H1 (cell line): ENCODE data around the gene WWP2. TPM values are rescaled to one million over a fixed set of nuclear protein-coding genes. Genes with fewer than 3 reads are reported as not detected.
A peak's percentile ranks its signal among the peaks of the same experiment; 100 is the strongest.

Experiments used
- CTCF ChIA-PET: fragments of 300-600 bp; sonication (Branson Sonifier 250); formaldehyde crosslinking; loops from one replicate; lab custom pipeline; 2021; ENCODE audit not compliant: partially characterized antibody; lab: Charles Lee
- POLR2A ChIA-PET: fragments of 300-600 bp; sonication (Branson Sonifier 250); formaldehyde crosslinking; loops from one replicate; lab custom pipeline; 2021; ENCODE audit warnings: inconsistent platforms; ENCODE audit not compliant: partially characterized antibody; lab: Charles Lee
- DNase-seq, 2 experiments: peaks; one replicate each; pipeline versions ENCODE4 v3.0.0 to v3.0.0-alpha.2; 2010 to 2022; ENCODE audit warnings: low spot score in 2 of 2, low read depth in 1 of 2, mixed read lengths in 1 of 2
- FAIRE-seq: peaks from 2 replicates; lab custom pipeline; 2011; peaks lifted over from hg19 to GRCh38; lab: Jason Lieb, UNC
- H2AFZ ChIP-seq: 2 replicates; pipeline ENCODE4 v1.8.1; 2012; ENCODE audit warnings: low read length, inconsistent platforms
- H2AK5ac ChIP-seq: 2 replicates; pipeline ENCODE4 v1.6.1; 2013; ENCODE audit warnings: low read depth, low read length
- H2BK120ac ChIP-seq: replicated peaks from 2 replicates; pipeline ENCODE3; 2013; ENCODE audit warnings: low read depth, low read length, inconsistent platforms
- H2BK12ac ChIP-seq: 2 replicates; pipeline ENCODE4 v1.6.1; 2013; ENCODE audit warnings: low read depth, low read length
- H2BK15ac ChIP-seq: 2 replicates; pipeline ENCODE4 v1.6.1; 2013; ENCODE audit warnings: low read length
- H2BK20ac ChIP-seq: 2 replicates; pipeline ENCODE4 v1.6.1; 2013; ENCODE audit warnings: low read length
- H2BK5ac ChIP-seq: 2 replicates; pipeline ENCODE4 v1.6.1; 2013; ENCODE audit warnings: low read depth, low read length
- H3K14ac ChIP-seq: 2 replicates; pipeline ENCODE4 v1.6.1; 2013; ENCODE audit warnings: inconsistent platforms; ENCODE audit not compliant: insufficient read length
- H3K18ac ChIP-seq: 2 replicates; pipeline ENCODE4 v1.6.1; 2013; ENCODE audit warnings: low read length; ENCODE audit errors: extremely low read depth
- H3K23ac ChIP-seq: 2 replicates; pipeline ENCODE4 v1.6.1; 2013; ENCODE audit warnings: inconsistent platforms; ENCODE audit not compliant: insufficient read length
- H3K23me2 ChIP-seq: 2 replicates; pipeline ENCODE4 v1.6.1; 2013; ENCODE audit warnings: low read depth, low read length
- H3K27ac ChIP-seq: 2 replicates; pipeline ENCODE4 v1.6.1; 2011; ENCODE audit warnings: low read depth, low read length, inconsistent platforms
- H3K27me3 ChIP-seq, 4 experiments: replicated peaks in 1 of 4; 1 replicate in 1 of 4; 2 replicates in 3 of 4; pipeline versions ENCODE4 v1.6.1 to v1.8.1; 2011 to 2013; ENCODE audit warnings: low read length in 3 of 4, mild to moderate bottlenecking in 3 of 4, inconsistent platforms in 2 of 4, mixed read lengths in 2 of 4, moderate library complexity in 1 of 4; ENCODE audit not compliant: control insufficient read depth in 3 of 4, insufficient read depth in 3 of 4; ENCODE audit errors: extremely low read depth in 1 of 4
- H3K36me3 ChIP-seq, 4 experiments: 2 replicates each; pipeline versions ENCODE4 v1.6.1 to v1.8.1; 2011 to 2013; ENCODE audit warnings: mild to moderate bottlenecking in 4 of 4, low read length in 3 of 4, moderate library complexity in 2 of 4, control low read depth in 1 of 4, inconsistent platforms in 1 of 4; ENCODE audit not compliant: insufficient read depth in 4 of 4, control insufficient read depth in 2 of 4
- H3K4ac ChIP-seq: replicated peaks from 2 replicates; pipeline ENCODE3; 2013; ENCODE audit warnings: low read length, low read depth, mixed read lengths, inconsistent platforms; ENCODE audit not compliant: insufficient read length
- H3K4me1 ChIP-seq, 4 experiments: replicated peaks in 1 of 4; 1 replicate in 1 of 4; 2 replicates in 3 of 4; pipeline versions ENCODE4 v1.6.1 to v1.8.1; 2011 to 2013; ENCODE audit warnings: low read length in 3 of 4, inconsistent platforms in 2 of 4, mixed read lengths in 1 of 4; ENCODE audit not compliant: insufficient read depth in 4 of 4, control insufficient read depth in 3 of 4
- H3K4me2 ChIP-seq, 2 experiments: 2 replicates each; pipeline versions ENCODE4 v1.6.1 to v1.8.1; 2011 to 2013; ENCODE audit warnings: low read depth in 2 of 2, low read length in 2 of 2, control low read depth in 1 of 2, inconsistent platforms in 1 of 2, mild to moderate bottlenecking in 1 of 2; ENCODE audit not compliant: insufficient read depth in 1 of 2
- H3K4me3 ChIP-seq, 4 experiments: fragments of 200-600, 300-600 bp in 1 of 4; sonication (generic), shearing (Covaris generic), sonication (Bioruptor Twin) in 1 of 4; 2 replicates each; pipeline versions ENCODE4 v1.5.1 to v1.8.1; 2011 to 2016; ENCODE audit warnings: low read length in 4 of 4, low read depth in 3 of 4, control low read depth in 2 of 4, inconsistent platforms in 2 of 4, mild to moderate bottlenecking in 2 of 4, mixed read lengths in 1 of 4, moderate library complexity in 1 of 4; ENCODE audit not compliant: insufficient read depth in 2 of 4; ENCODE audit errors: extremely low read depth in 1 of 4
- H3K56ac ChIP-seq: replicated peaks from 2 replicates; pipeline ENCODE3; 2013; ENCODE audit warnings: low read depth, mild to moderate bottlenecking, mixed read lengths, low read length, inconsistent platforms; ENCODE audit not compliant: insufficient read length
- H3K79me1 ChIP-seq: 2 replicates; pipeline ENCODE4 v1.6.1; 2013; ENCODE audit warnings: low read depth, low read length, control low read depth
- H3K79me2 ChIP-seq, 2 experiments: 2 replicates each; pipeline versions ENCODE4 v1.6.1 to v1.8.1; 2012 to 2013; ENCODE audit warnings: low read length in 2 of 2, mild to moderate bottlenecking in 2 of 2, inconsistent platforms in 1 of 2; ENCODE audit not compliant: insufficient read depth in 2 of 2, control insufficient read depth in 1 of 2
- H3K9ac ChIP-seq, 4 experiments: replicated peaks in 1 of 4; 1 replicate in 1 of 4; 2 replicates in 3 of 4; pipeline versions ENCODE4 v1.6.1 to v1.8.1; 2011 to 2013; ENCODE audit warnings: low read depth in 3 of 4, low read length in 3 of 4, control low read depth in 2 of 4, mild to moderate bottlenecking in 2 of 4, moderate library complexity in 2 of 4, inconsistent platforms in 1 of 4; ENCODE audit errors: extremely low read depth in 1 of 4
- H3K9me3 ChIP-seq, 2 experiments: 2 replicates each; pipeline versions ENCODE4 v1.6.1 to v1.8.1; 2012 to 2013; ENCODE audit warnings: mild to moderate bottlenecking in 2 of 2, moderate library complexity in 2 of 2, control low read depth in 1 of 2, inconsistent platforms in 1 of 2, low read depth in 1 of 2, low read length in 1 of 2, mixed read lengths in 1 of 2; ENCODE audit not compliant: insufficient read depth in 2 of 2
- H4K20me1 ChIP-seq, 2 experiments: replicated peaks in 1 of 2; 2 replicates each; pipeline versions ENCODE3 to v1.8.1; 2011 to 2013; ENCODE audit warnings: inconsistent platforms in 2 of 2, low read length in 2 of 2, mild to moderate bottlenecking in 1 of 2; ENCODE audit not compliant: insufficient read depth in 2 of 2, control insufficient read depth in 1 of 2
- H4K5ac ChIP-seq: 2 replicates; pipeline ENCODE4 v1.6.1; 2013; ENCODE audit warnings: low read length, low read depth, mixed read lengths, inconsistent platforms; ENCODE audit not compliant: insufficient read length
- H4K8ac ChIP-seq: 2 replicates; pipeline ENCODE4 v1.8.0; 2013; ENCODE audit warnings: mild to moderate bottlenecking, moderate library complexity, low read length, inconsistent platforms; ENCODE audit not compliant: insufficient read depth; ENCODE audit errors: extremely low read depth
- H4K91ac ChIP-seq: replicated peaks from 2 replicates; pipeline ENCODE3; 2013; ENCODE audit warnings: low read length, mixed read lengths, inconsistent platforms; ENCODE audit not compliant: insufficient read length
- KDM4A ChIP-seq: IDR thresholded peaks from one replicate; pipeline ENCODE4 v1.7.1; 2012; ENCODE audit warnings: low read depth, mild to moderate bottlenecking, moderate library complexity, low read length, inconsistent platforms; ENCODE audit not compliant: severe bottlenecking
- WGBS, 2 experiments: shearing (Covaris generic) in 1 of 2; methylation state at CpG; one replicate each; pipeline versions ENCODE4 v1.1.6 to v1.1.7; 2013 to 2015; ENCODE audit warnings: low lambda C conversion rate in 2 of 2, mixed read lengths in 2 of 2, inconsistent platforms in 1 of 2, low coverage in 1 of 2, missing lambda C conversion rate in 1 of 2; ENCODE audit not compliant: insufficient replicate concordance in 2 of 2, insufficient coverage in 1 of 2, insufficient read length in 1 of 2; ENCODE audit errors: extremely low coverage in 1 of 2, missing lambda C conversion rate in 1 of 2; 5-methylcytosine and 5-hydroxymethylcytosine counted together
- polyA plus RNA-seq, 7 experiments: library from polyadenylated mRNA; depleted of rRNA in 3 of 7; stranded (reverse) in 5 of 7; unstranded in 2 of 7; fragments of >200 nt in 5 of 7; fragments of 200-250 nt in 2 of 7; gene quantifications; 1 replicate in 5 of 7; 2 replicates in 1 of 7; 4 replicates in 1 of 7; pipeline versions ENCODE4 v1.2.1 to v1.2.3, GENCODE V29; 2011 to 2013; ENCODE audit warnings: missing spikeins in 2 of 7, mixed read lengths in 2 of 7
- total RNA-seq: library from RNA; stranded (reverse); fragmentation: NEBNext Ultra II Directional; extraction: Animal tissue kit (Norgen Biotek cat#: 25700); gene quantifications from 2 replicates; pipeline ENCODE4 v1.2.1, GENCODE V29; 2021

The WWP2 gene
- total and polyA plus RNA-seq, 2 of the 8 experiments (the other 6 are each of a cell fraction or from before 2014, with no cell fraction given), result 14.1 to 42.2 TPM

DNA sequence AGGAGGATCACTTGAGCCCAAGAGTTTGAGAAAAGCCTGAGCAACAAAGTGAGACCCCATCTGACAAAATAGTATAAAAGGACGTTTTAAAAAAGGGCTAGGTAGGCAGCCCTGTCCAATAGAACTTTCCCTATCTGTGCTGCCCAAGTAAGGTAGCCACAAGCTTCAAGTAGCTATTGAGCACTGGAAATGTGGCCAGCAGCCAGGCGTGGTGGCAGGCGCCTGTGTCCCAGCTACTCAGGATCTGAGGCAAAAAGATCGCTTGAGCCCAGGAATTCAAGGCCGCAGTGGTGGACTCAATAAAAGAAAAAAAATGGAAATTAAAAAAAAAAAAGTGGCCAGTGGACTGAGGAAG is 34.2 kb upstream of the WWP2 start:
- no peak for FAIRE-seq
- H2BK5ac ChIP-seq, result 0 out of 2 replicates have a peak overlapping the region, but pooled peaks have one; percentile 98
- no peak for TF ChIP-seq KDM4A

More for the DNA sequence above, 34.2 kb upstream of the WWP2 start:
- peaks cover 8% of the 10 kb centered on the region; the same call in 1 of the 2 replicates for H3K23me2 ChIP-seq
- H3K18ac ChIP-seq, result peak overlapping the region; percentile 49
- no peak overlapping the region for H3K27ac ChIP-seq
- peak overlapping the region; percentile 46 for H3K4ac ChIP-seq
- H3K79me1 ChIP-seq, result 0 out of 2 replicates have a peak, but pooled peaks cover 2% of the 10 kb centered on the region
- peak overlapping the region; percentile 86; a peak in 3 of 4 replicates for H3K4me2 ChIP-seq
- H3K36me3 ChIP-seq, result no peaks in the 10 kb centered on the region
- H4K8ac ChIP-seq, result no peak overlapping the region
- H4K5ac ChIP-seq, result peak overlapping the region; percentile 37
- H2BK15ac ChIP-seq, result peak overlapping the region; percentile 55; the same call in 1 of the 2 replicates
- no peak overlapping the region for H2BK120ac ChIP-seq
- H3K9ac ChIP-seq, result no peak overlapping the region
- no peaks in the 10 kb centered on the region for H3K79me2 ChIP-seq
- H3K14ac ChIP-seq, result no peak overlapping the region
- CTCF ChIA-PET, result interaction anchor here (0.6 to 13.1 kb wide), 12 partner anchors 9 to 591 kb away, joined by 3 to 88 read pairs (median 3); partner anchors contain the start of genes NOB1 and WWP2
- peaks cover 3 to 7% (median 6%) of the 10 kb centered on the region in 4 experiments; a peak in 6 of 7 replicates for H3K4me1 ChIP-seq
- no peak for DNase-seq
- no peaks in the 10 kb centered on the region for H4K20me1 ChIP-seq
- 0 out of 2 replicates have a peak overlapping the region, but pooled peaks have one; percentile 25 for H2AK5ac ChIP-seq
- 0 out of 2 replicates have a peak overlapping the region, but pooled peaks have one; percentile 61 for H2BK20ac ChIP-seq
- H3K9me3 ChIP-seq, result no peaks in the 10 kb centered on the region
- POLR2A ChIA-PET, result interaction anchor here (1.2 to 9.9 kb wide), 6 partner anchors 12 to 34 kb away, joined by 3 to 83 read pairs (median 14); partner anchors contain the start of genes NOB1 and WWP2
- H3K27me3 ChIP-seq, result no peaks in the 10 kb centered on the region
- H3K4me3 ChIP-seq, result peak overlapping the region in 1 of 4 experiments; percentile 65; a peak in 2 of 8 replicates
- H3K23ac ChIP-seq, result no peak overlapping the region
- H3K56ac ChIP-seq, result no peak overlapping the region
- WGBS, 2 experiments, result 92% methylated on average over 5 of the region's 5 CpGs; no CpG with 5 or more reads in 1 of the 2 experiments
- no peak overlapping the region for H2AFZ ChIP-seq
- peak overlapping the region; percentile 94 for H4K91ac ChIP-seq
- H2BK12ac ChIP-seq, result peak overlapping the region; percentile 77
